NT2/D1 (cell line): Measurements from ENCODE around the gene SEC14L1.

Source experiments
- DNase-seq: peaks from one replicate; pipeline ENCODE4 v3.0.0-alpha.2; 2011; ENCODE audit warnings: low read depth, low spot score
- H3K27me3 ChIP-seq: 2 replicates; pipeline ENCODE4 v1.6.0; 2011; ENCODE audit warnings: mild to moderate bottlenecking; ENCODE audit not compliant: insufficient read length, insufficient read depth
- H3K36me3 ChIP-seq: 2 replicates; pipeline ENCODE4 v1.6.1; 2011; ENCODE audit warnings: mild to moderate bottlenecking, low read length, mixed read lengths; ENCODE audit not compliant: insufficient read depth, insufficient read length
- H3K4me1 ChIP-seq: 2 replicates; pipeline ENCODE4 v1.5.1; 2011; ENCODE audit not compliant: insufficient read depth, insufficient read length
- H3K4me3 ChIP-seq: 2 replicates; pipeline ENCODE4 v1.5.1; 2011; ENCODE audit warnings: low read depth; ENCODE audit not compliant: insufficient read length
- H3K9ac ChIP-seq: 2 replicates; pipeline ENCODE4 v1.6.0; 2011; ENCODE audit warnings: low read depth; ENCODE audit not compliant: insufficient read length
- H3K9me3 ChIP-seq: 2 replicates; pipeline ENCODE4 v1.5.1; 2011; ENCODE audit warnings: mild to moderate bottlenecking, low read length; ENCODE audit not compliant: insufficient read depth
- SUZ12 ChIP-seq: IDR thresholded peaks from 2 replicates; pipeline ENCODE4 v1.6.1; 2011; ENCODE audit not compliant: insufficient read length, insufficient read depth; ENCODE audit errors: extremely low read depth
- YY1 ChIP-seq: IDR thresholded peaks from 2 replicates; pipeline ENCODE4 v1.6.1; 2011; ENCODE audit not compliant: insufficient read length, insufficient read depth
- ZNF274 ChIP-seq: IDR thresholded peaks from 2 replicates; pipeline ENCODE4 v1.6.1; 2011; ENCODE audit warnings: mild to moderate bottlenecking, low read depth, low read length

The SEC14L1 gene

GRCh38 chr17:77140878-77141767 lies at the start of gene SEC14L1:
SEC14L1 (plus strand) TSS chr17:77140969; CDS start chr17:77143597, 2,628 bp downstream.
- Histone ChIP-seq H3K9ac (peak within 1 kb of the TSS; percentile 94), H3K4me3 (peak within 1 kb of the TSS; percentile 73), H3K36me3 (peaks cover 37% of the 10 kb centered on the region), H3K27me3 (no peaks in the 10 kb centered on the region), H3K9me3 (peaks cover 23% of the 10 kb centered on the region), H3K4me1 (peaks cover 7% of the 10 kb centered on the region)
- TF ChIP-seq YY1 (no peak), ZNF274 (no peak), SUZ12 (no peak)
- no peak for DNase-seq

DNA sequence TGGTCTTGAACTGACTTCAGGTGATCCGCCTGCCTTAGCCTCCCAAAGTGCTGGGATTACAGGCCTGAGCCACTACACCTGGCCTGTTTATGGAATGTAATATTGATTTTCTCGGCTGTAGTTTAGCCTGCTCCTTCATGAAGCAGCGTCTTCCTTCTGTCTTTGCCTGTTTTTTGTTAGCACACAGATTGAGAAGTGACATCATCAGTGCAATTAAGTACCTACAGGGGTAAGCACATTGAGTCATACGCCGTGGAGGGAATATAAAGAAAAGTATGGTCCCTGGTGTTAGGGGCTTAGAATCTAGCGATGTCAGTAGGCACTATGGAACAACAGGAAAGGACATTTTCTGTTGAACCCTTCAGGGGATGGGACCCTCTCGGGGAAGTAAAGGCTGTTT lies 48.7 kb upstream of the SEC14L1 start:
- H3K27me3 ChIP-seq: no peaks in the 10 kb centered on the region
- no peaks in the 10 kb centered on the region for H3K9me3 ChIP-seq
- no peak overlapping the region for H3K4me3 ChIP-seq
- DNase-seq: no peak
- no peaks in the 10 kb centered on the region for H3K4me1 ChIP-seq
- no peak overlapping the region for H3K9ac ChIP-seq
- TF ChIP-seq ZNF274: no peak
- no peak for TF ChIP-seq SUZ12
- TF ChIP-seq YY1: no peak
- H3K36me3 ChIP-seq: peaks cover 51% of the 10 kb centered on the region

DNA sequence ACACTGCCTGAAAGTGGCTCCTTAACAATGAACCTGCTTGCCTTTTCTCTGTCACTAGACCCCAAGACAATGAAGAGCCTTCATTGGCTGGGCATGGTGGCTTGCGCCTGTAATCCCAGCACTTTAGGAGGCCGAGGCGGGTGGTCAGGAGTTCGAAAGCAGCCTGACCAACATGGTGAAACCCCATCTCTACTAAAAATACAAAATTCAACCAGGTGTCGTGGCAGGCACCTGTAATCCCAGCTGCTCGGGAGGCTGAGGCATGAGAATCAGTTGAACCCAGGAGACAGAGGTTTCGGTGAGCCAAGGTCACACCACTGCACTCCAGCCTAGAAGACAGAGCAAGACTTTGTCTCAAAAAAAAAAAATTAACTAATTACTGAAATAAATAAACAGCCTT lies 45.3 kb upstream of the SEC14L1 start:
- Histone ChIP-seq H3K9ac (no peak overlapping the region), H3K36me3 (peaks cover 58% of the 10 kb centered on the region), H3K9me3 (no peaks in the 10 kb centered on the region), H3K27me3 (no peaks in the 10 kb centered on the region), H3K4me1 (peaks cover 8% of the 10 kb centered on the region), H3K4me3 (no peak overlapping the region)
- DNase-seq: no peak
- TF ChIP-seq ZNF274 (no peak), SUZ12 (no peak), YY1 (no peak)

GRCh38 chr17:77096570-77097214 lies 44.1 kb upstream of the SEC14L1 start:
- no peaks in the 10 kb centered on the region for H3K9me3 ChIP-seq
- DNase-seq: no peak
- H3K4me1 ChIP-seq: peaks cover 8% of the 10 kb centered on the region
- H3K4me3 ChIP-seq: no peak overlapping the region
- H3K9ac ChIP-seq: no peak overlapping the region
- H3K27me3 ChIP-seq: no peaks in the 10 kb centered on the region
- H3K36me3 ChIP-seq: peaks cover 50% of the 10 kb centered on the region
- TF ChIP-seq SUZ12: no peak
- TF ChIP-seq ZNF274: no peak
- no peak for TF ChIP-seq YY1

GRCh38 chr17:77097631-77098180 lies 43.1 kb upstream of the SEC14L1 start:
- H3K4me1 ChIP-seq: peaks cover 8% of the 10 kb centered on the region
- H3K27me3 ChIP-seq: no peaks in the 10 kb centered on the region
- H3K4me3 ChIP-seq: no peak overlapping the region
- H3K36me3 ChIP-seq: peaks cover 45% of the 10 kb centered on the region
- no peaks in the 10 kb centered on the region for H3K9me3 ChIP-seq
- no peak overlapping the region for H3K9ac ChIP-seq
- no peak for DNase-seq
- TF ChIP-seq SUZ12 (no peak), YY1 (no peak), ZNF274 (no peak)

- Histone ChIP-seq H3K4me3 (no peak overlapping the region), H3K27me3 (no peaks in the 10 kb centered on the region), H3K36me3 (peaks cover 33% of the 10 kb centered on the region), H3K9me3 (no peaks in the 10 kb centered on the region), H3K9ac (no peak overlapping the region), H3K4me1 (peaks cover 10% of the 10 kb centered on the region)
- TF ChIP-seq YY1 (no peak), SUZ12 (no peak), ZNF274 (no peak)
- no peak for DNase-seq
Measured at GRCh38 chr17:77098884-77099545, 41.8 kb upstream of the SEC14L1 start.
